Esophagus mucosa (tissue), 1 donor: Measurements from ENCODE around the gene FKBP2. TPM values are rescaled to one million over a fixed set of nuclear protein-coding genes. Genes with fewer than 3 reads are reported as not detected.

Experiments
- ATAC-seq: fragments of 200-7000 bp; cut with Tn5 transposase; one replicate; pipeline ENCODE4 v1.9.1; 2020
- total RNA-seq: library from RNA; stranded (reverse); gene quantifications from one replicate; pipeline ENCODE4 v1.2.4, GENCODE V29; 2023
- donor health status: DM: yes; HTN: yes; CAD: no.

The FKBP2 gene
- total RNA-seq, 1 donor from 2014 or later, result 40.7 TPM

- no peak for ATAC-seq
Measured at GRCh38 chr11:64264371-64264852, 23.5 kb downstream of the FKBP2 start.

DNA sequence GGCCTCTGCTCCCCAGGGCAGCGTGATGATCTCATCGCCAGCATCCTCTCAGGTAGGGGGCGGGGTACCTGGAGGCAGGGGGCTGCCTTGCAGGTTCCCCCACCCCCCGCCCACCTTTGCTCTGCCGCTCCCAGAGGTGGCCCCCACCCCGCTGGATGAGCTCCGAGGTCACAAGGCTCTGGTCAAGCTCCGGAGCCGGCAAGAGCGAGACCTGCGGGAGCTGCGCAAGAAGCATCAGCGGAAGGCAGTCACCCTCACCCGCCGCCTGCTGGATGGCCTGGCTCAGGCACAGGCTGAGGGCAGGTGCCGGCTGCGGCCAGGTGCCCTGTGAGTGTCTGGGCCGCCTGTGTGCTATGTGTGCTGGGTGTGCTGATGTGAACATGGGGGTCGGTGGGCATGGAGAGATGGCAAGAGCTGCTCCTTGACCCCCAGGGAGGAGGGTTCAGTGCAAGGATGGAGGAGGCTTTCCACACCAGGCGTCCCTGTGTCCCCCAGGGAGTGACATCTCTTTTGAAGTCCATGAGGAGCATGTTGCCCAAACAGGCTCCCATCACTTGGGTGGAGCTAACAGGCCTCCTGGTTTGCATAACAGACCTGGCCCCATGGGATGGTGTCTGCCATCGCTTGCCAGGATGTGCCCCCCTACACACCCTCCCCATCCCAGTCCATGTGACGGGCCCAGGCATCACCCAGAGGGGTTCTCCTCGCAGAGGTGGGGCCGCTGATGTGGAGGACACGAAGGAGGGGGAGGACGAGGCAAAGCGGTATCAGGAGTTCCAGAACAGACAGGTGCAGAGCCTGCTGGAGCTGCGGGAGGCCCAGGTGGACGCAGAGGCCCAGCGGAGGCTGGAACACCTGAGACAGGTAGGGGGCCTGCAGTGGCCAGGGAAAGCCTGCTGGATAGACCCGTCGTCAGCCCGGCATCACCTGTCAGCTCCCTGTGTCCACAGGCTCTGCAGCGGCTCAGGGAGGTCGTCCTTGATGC, 24.6 kb downstream of the FKBP2 start:
- ATAC-seq, result no peak

GRCh38 chr11:64266339-64266738, 25.4 kb downstream of the FKBP2 start:
- ATAC-seq, result no peak

DNA sequence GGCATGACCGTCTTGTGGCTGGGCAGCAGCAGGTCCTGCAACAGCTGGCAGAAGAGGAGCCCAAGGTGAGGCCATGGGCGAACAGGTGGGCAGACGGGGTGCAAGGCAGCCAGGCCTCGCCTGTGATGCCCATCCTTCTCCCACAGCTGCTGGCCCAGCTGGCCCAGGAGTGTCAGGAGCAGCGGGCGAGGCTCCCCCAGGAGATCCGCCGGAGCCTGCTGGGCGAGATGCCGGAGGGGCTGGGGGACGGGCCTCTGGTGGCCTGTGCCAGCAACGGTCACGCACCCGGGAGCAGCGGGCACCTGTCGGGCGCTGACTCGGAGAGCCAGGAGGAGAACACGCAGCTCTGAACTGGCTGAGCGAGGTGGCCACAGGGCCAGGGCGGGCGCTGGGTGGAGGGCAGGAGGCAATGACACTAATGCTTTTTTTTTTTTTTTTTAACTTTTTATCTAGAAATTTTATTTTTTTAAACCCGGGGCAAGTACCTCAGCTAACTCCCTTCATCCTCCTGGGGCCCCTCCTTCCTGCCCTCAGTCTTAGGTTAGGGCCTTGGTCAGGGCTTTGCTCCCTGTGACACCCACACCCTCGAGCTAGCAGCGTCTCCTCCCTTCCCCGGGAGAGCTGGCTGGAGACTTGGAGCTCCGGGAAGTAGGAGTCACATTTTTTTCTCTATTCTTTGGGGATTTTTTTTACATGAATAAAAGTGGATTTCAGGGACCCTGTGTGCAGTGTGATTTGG, 26.5 kb downstream of the FKBP2 start:
- peak; percentile 36 for ATAC-seq

DNA sequence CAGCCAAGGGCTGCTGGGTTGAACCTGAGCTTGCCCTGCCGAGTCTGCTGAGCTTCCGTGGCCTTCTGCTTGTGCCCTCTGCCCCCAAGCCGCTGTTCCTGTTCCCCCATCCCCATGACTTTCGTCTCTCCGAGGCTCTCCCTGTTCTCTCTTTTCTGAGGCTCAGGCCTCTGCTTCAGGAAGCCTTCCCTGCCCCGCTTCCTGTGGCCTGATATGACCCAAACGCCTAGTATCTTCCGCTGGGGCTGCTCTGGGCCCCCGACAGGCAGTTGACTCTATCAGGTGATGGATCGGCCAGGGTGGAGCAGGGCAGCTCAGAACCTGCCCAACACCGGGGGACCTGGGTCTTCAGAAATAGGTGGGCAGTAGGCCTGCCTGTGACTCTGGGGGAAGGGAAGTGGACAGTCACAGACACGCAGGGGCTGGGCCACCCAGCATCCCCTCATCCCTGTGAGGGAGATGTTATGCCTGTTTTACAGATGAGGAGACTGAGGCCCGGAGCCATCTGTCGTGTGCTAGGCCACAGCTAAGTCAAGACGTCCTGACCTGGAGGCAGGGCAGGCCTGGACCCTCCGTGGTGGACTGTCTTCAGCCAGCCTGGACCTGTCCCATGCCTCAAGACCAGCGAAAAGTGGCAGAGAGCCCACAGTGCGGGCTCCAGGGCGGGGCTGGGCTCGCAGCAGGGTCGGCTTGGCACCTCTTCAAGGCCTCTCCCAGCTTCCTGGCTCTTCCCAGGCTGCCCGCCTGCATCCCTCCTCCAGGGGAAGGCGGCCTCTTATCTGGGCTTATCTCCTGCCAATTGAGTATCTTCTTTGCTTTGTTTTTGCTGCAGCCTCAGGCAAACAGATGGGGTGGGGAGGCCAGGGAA, 27.4 kb downstream of the FKBP2 start:
- ATAC-seq, result no peak

DNA sequence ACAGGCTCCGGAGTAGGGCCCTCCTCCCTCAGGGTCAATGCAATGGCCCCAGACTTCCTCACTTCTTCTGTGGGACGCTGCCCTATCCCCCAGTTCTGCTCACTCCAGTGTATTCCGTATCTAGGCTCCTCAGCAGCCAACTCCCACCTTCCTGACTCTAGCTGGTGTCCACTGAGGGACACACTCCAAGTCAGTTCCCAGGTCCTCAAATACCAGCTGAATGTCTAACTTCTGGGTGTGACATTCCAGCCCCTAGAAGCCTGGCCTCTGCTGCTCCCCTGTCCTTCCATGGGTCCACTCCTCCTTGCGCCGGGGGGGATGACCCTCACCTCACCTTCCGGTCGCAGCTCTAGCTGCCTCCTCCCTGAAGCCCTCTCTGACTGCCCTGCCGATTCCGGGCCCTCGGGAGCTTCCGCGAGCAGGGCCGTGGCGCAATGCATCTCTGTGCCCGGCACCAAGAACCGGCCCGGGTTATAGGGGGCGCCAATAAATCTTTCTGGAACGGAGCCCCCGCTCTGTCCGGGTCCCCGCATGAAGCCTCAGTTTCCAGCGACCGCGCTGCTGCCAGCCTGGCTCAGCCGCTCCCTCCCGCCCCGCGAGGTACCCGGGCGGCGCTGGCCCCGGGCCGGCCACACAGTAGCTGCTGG, 28.1 kb downstream of the FKBP2 start:
- peak; percentile 1 for ATAC-seq

DNA sequence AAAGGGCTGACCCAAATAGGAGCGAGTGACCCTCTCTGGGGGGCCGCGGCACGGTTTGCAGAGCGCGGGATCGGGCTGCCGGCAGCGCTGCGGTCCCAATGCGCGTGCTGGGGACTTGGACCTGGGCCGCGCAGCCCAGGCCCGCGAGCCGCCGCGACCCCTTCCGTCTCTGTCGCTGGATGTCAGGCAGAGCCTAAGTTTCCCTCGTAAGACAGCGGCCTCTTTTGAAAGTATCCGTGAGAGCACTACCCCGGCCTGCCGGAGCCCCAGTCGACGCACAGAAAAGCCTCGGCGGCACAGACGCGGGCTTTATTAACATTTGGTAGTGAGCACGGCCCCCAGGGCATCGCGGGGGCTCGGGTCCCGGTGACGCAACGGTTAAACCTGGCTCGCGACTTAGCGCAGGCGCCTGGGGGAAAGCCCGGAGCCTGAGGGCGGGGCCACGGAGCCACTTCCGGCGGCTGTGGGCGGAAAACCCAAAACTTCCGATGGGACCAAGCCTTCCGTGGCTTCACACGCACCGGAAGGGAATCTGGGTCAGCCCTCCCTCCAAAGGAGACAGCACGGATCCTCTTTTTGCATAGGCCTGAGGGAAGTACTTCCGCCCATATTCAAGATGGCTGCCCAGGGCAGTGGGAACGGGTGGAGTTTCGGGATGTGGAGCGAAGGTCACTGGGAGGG, 28.8 kb downstream of the FKBP2 start:
- peak; percentile 83 for ATAC-seq

GRCh38 chr11:64275031-64275800, 34.3 kb downstream of the FKBP2 start:
- ATAC-seq, result no peak

DNA sequence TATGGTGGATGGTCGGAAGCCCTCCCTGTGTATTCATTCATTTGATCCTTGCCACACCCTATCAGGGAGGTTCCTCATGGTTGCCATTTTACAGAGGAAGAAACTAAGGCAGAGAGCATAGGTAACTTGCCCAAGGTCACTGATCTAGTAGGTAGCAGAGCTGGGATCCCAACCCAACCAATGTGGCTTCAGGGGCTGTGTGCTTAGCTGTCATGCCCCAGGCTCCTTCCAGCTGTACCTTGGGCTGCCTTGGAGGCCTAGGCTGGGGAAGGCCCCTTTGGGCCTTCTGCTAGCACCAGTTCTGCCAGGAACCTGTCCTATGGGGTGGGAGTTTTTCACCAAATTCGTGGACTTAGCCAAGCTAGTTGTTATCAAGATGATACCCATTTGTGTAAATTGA, 34.9 kb downstream of the FKBP2 start:
- no peak for ATAC-seq

- ATAC-seq, result peak; percentile 92
Measured at GRCh38 chr11:64276653-64277431, 35.9 kb downstream of the FKBP2 start.

DNA sequence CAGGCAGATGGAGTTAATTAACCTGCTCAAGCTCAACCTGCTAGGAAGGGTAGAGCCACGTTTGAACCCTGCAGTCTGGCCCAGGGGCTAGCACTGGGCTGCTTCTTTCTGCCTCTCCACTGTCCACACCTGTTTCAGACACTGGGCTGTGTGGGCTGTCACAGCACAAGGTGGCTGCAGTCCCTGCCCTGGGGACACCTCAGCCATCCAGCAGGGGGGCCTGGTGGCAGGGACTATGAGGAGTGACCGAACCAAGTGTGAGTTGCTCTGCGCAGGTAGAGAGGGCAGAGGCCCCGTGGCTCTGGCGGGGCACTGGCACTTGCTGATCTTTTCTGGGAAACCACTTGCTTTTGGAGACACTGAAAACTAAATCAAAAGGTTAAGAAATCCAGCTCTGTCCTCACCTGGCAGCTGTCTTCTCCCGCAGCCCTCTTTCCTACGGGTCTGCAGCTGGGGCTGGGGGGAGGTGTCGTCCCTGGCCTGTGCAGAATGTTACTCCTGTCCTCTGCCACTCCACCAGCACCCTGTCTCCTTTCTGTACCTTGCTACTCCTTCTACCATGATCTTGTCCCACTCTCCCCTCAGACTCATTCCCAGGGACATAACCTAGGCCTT, 37.8 kb downstream of the FKBP2 start:
- ATAC-seq, result no peak

DNA sequence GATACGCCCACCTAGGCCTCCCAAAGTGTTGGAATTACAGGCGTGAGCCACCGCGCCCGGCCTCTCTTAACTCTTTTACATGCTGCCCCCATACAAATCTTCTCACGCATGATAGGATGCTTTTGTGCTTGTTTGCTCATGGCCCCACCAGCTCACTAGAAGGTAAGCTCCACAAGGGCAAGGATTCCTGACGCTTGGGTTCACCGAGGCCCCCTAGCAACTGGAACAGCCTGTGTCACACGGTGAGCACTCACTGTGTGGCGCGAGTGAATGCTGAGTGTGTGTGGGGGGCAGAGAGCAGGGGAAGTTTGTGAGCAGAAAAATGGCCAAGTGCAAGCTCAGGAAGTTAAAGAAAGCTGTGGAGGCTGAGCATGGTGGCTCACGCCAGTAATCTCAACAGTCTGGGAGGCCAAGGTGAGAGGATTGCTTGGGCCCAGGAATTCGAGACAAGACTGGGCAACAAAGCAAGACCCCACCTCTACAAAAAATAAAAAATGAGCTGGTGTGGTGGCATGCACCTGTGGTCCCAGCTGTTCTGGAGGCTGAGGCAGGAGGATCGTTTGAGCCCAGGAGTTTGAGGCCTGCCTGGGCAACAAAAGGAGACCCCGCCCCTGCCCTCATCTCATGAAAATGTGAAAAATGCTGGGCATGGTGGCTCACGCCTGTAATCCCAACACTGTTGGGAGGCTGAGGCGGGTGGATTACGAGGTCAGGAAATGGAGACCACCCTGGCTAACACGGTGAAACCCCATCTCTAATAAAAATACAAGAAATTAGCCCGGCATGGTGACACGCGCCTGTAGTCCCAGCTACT, 41.3 kb downstream of the FKBP2 start:
- no peak for ATAC-seq

DNA sequence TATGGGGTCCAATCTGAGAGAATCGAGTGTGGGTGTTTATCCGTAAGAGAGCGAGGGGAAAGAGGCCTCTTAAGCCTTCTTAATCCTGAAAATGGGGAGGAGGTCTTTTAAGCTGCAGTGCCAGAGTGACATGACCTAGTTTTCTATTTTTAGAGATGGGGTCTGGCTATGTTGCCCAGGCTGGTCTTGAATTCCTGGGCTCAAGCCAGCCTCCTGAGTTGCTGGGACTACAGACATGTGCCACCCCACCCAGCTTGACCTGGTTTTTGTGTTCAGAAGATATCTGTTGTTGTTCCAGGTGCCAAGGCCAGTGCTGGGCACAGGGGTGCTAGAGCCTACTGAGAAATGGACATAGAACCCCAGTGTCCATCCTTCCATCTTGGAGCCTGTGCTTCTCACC, 42.2 kb downstream of the FKBP2 start:
- ATAC-seq, result no peak

- peak; percentile 91 for ATAC-seq
Measured at GRCh38 chr11:64284048-64284961, 43.4 kb downstream of the FKBP2 start, which contains the start of gene BAD. Gene BAD (minus strand): TSS chr11:64284665. CDS start chr11:64284368, 297 bp downstream.

- ATAC-seq, result peak; percentile 62
Measured at GRCh38 chr11:64284962-64285884, 44.3 kb downstream of the FKBP2 start, which contains the start of gene GPR137. Gene GPR137 (plus strand): TSS chr11:64285848. CDS start chr11:64286525, 677 bp downstream.
